IMR-90 (cell line): Measurements from ENCODE around the gene ALK. TPM values are rescaled to one million over a fixed set of nuclear protein-coding genes. Genes with fewer than 3 reads are reported as not detected.
A peak's percentile ranks its signal among the peaks of the same experiment; 100 is the strongest.

Experiments
- ATAC-seq: fragments of 200-7000 bp; cut with Tn5 transposase; 2 replicates; pipeline ENCODE4 v1.9.1; 2020; ENCODE audit warnings: low read depth, mild to moderate bottlenecking, moderate library complexity
- BruUV-seq: library from RNA; stranded (reverse); fragments of 400-500 nt; replicated peaks from 2 replicates; lab custom pipeline; 2021; lab: Mats Ljungman, UMichigan
- CTCF ChIA-PET: fragments of 300-600 bp; formaldehyde crosslinking; extraction: SDS; loops from one replicate; lab custom pipeline; 2021; ENCODE audit warnings: antibody characterized with exemption; lab: Yijun Ruan, JAX
- POLR2A ChIA-PET: fragments of 300-600 bp; sonication (Branson Sonifier 250); formaldehyde crosslinking; loops from one replicate; lab custom pipeline; 2022; ENCODE audit warnings: antibody characterized with exemption; ENCODE audit not compliant: unreplicated experiment; lab: Charles Lee
- DNase-seq: peaks from one replicate; pipeline ENCODE4 v3.0.0; 2013
- H2AFZ ChIP-seq: replicated peaks from 2 replicates; pipeline ENCODE3; 2013; ENCODE audit warnings: low read length, mild to moderate bottlenecking; ENCODE audit not compliant: poor library complexity
- H2AK5ac ChIP-seq: 2 replicates; pipeline ENCODE4 v1.6.1; 2013; ENCODE audit warnings: low read depth, low read length, inconsistent platforms
- H2AK9ac ChIP-seq: replicated peaks from 2 replicates; pipeline ENCODE3; 2013; ENCODE audit warnings: mild to moderate bottlenecking, low read depth, low read length, moderate library complexity; ENCODE audit not compliant: poor library complexity
- H2BK120ac ChIP-seq: 2 replicates; pipeline ENCODE4 v1.6.1; 2013; ENCODE audit warnings: low read depth, low read length, inconsistent platforms
- H2BK15ac ChIP-seq: 3 replicates; pipeline ENCODE4 v1.6.1; 2013; ENCODE audit warnings: low read depth, low read length, inconsistent platforms
- H2BK20ac ChIP-seq: 2 replicates; pipeline ENCODE4 v1.6.1; 2013; ENCODE audit warnings: low read depth, mild to moderate bottlenecking, inconsistent platforms, low read length, moderate library complexity
- H2BK5ac ChIP-seq: 2 replicates; pipeline ENCODE4 v1.6.1; 2013; ENCODE audit warnings: mild to moderate bottlenecking, low read depth, low read length, inconsistent platforms; ENCODE audit not compliant: poor library complexity, severe bottlenecking
- H3K14ac ChIP-seq: replicated peaks from 2 replicates; pipeline ENCODE4 v1.6.1; 2013; ENCODE audit warnings: low read depth, low read length, inconsistent platforms
- H3K18ac ChIP-seq: 2 replicates; pipeline ENCODE4 v1.6.1; 2013; ENCODE audit warnings: low read depth, low read length, control low read depth
- H3K23ac ChIP-seq: 2 replicates; pipeline ENCODE4 v1.6.1; 2013; ENCODE audit warnings: low read depth, low read length, inconsistent platforms
- H3K27ac ChIP-seq: 2 replicates; pipeline ENCODE4 v1.5.1; 2013; ENCODE audit warnings: mild to moderate bottlenecking, control low read depth, low read length; ENCODE audit not compliant: insufficient read depth
- H3K27me3 ChIP-seq: 2 replicates; pipeline ENCODE4 v1.6.1; 2013; ENCODE audit warnings: low read length; ENCODE audit not compliant: control insufficient read depth, insufficient read depth
- H3K36me3 ChIP-seq: 2 replicates; pipeline ENCODE4 v1.6.1; 2013; ENCODE audit warnings: low read length, mixed read lengths; ENCODE audit not compliant: control insufficient read depth, insufficient read depth
- H3K4ac ChIP-seq: 2 replicates; pipeline ENCODE4 v1.6.1; 2013; ENCODE audit warnings: low read depth, low read length, inconsistent platforms
- H3K4me1 ChIP-seq: 2 replicates; pipeline ENCODE4 v1.6.1; 2013; ENCODE audit warnings: low read length, mixed read lengths; ENCODE audit not compliant: control insufficient read depth, insufficient read depth
- H3K4me2 ChIP-seq: 2 replicates; pipeline ENCODE4 v1.6.1; 2013; ENCODE audit warnings: low read depth, mild to moderate bottlenecking, control low read depth, low read length, moderate library complexity
- H3K4me3 ChIP-seq: 2 replicates; pipeline ENCODE4 v1.5.1; 2013; ENCODE audit warnings: low read depth, mild to moderate bottlenecking, control low read depth, low read length, moderate library complexity; ENCODE audit not compliant: insufficient read depth
- H3K56ac ChIP-seq: 2 replicates; pipeline ENCODE4 v1.6.1; 2013; ENCODE audit warnings: low read length, inconsistent platforms; ENCODE audit not compliant: insufficient read depth; ENCODE audit errors: extremely low read depth
- H3K79me1 ChIP-seq, 2 experiments: 2 replicates each; pipeline ENCODE4 v1.6.1; 2013; ENCODE audit warnings: low read length in 2 of 2, inconsistent platforms in 1 of 2, low read depth in 1 of 2
- H3K9ac ChIP-seq: 2 replicates; pipeline ENCODE4 v1.6.1; 2013; ENCODE audit warnings: low read depth, low read length, control low read depth
- H3K9me1 ChIP-seq: 2 replicates; pipeline ENCODE4 v1.6.1; 2013; ENCODE audit warnings: low read length, inconsistent platforms; ENCODE audit not compliant: insufficient read depth
- H3K9me3 ChIP-seq: 2 replicates; pipeline ENCODE4 v1.6.1; 2013; ENCODE audit warnings: low read length; ENCODE audit not compliant: control insufficient read depth, insufficient read depth
- H4K20me1 ChIP-seq: 2 replicates; pipeline ENCODE4 v1.6.1; 2013; ENCODE audit warnings: low read length, inconsistent platforms; ENCODE audit not compliant: insufficient read depth
- H4K5ac ChIP-seq: 2 replicates; pipeline ENCODE4 v1.6.1; 2013; ENCODE audit warnings: mild to moderate bottlenecking, low read depth, low read length, control low read depth
- H4K8ac ChIP-seq, 2 experiments: 2 replicates each; pipeline ENCODE4 v1.6.1; 2013; ENCODE audit warnings: low read depth in 2 of 2, low read length in 2 of 2, control low read depth in 1 of 2, inconsistent platforms in 1 of 2
- H4K91ac ChIP-seq: 2 replicates; pipeline ENCODE4 v1.6.1; 2013; ENCODE audit warnings: low read depth, low read length, inconsistent platforms; ENCODE audit not compliant: insufficient read depth
- BHLHE40 ChIP-seq: fragments of 150-350 bp; IDR thresholded peaks from 2 replicates; pipeline ENCODE4 v1.6.1; 2016; ENCODE audit warnings: mild to moderate bottlenecking, low read depth, low read length
- CHD1 ChIP-seq: IDR thresholded peaks from 2 replicates; pipeline ENCODE4 v1.6.1; 2012; ENCODE audit warnings: low read depth, low read length, improper control_type of control experiment
- CTCF ChIP-seq: conservative IDR thresholded peaks from 2 replicates; pipeline ENCODE4 v1.5.1; 2012; ENCODE audit warnings: mild to moderate bottlenecking, low read depth, low read length, improper control_type of control experiment
- ELK1 ChIP-seq: fragments of 150-350 bp; IDR thresholded peaks from 2 replicates; pipeline ENCODE4 v1.6.1; 2016; ENCODE audit warnings: low read depth, mild to moderate bottlenecking, low read length, moderate library complexity, borderline replicate concordance
- FOS ChIP-seq: fragments of 150-350 bp; IDR thresholded peaks from 2 replicates; pipeline ENCODE4 v1.6.1; 2016; ENCODE audit warnings: low read depth, low read length
- MAFK ChIP-seq: IDR thresholded peaks from 2 replicates; pipeline ENCODE4 v1.6.1; 2012; ENCODE audit warnings: low read depth, low read length, improper control_type of control experiment
- MAZ ChIP-seq: IDR thresholded peaks from 2 replicates; pipeline ENCODE4 v1.6.1; 2012; ENCODE audit warnings: low read depth, mild to moderate bottlenecking, low read length, improper control_type of control experiment, moderate library complexity, borderline replicate concordance
- MXI1 ChIP-seq: IDR thresholded peaks from 2 replicates; pipeline ENCODE4 v1.6.1; 2012; ENCODE audit warnings: low read depth, mild to moderate bottlenecking, low read length, moderate library complexity, borderline replicate concordance
- NFE2L2 ChIP-seq: fragments of 150-350 bp; IDR thresholded peaks from 2 replicates; pipeline ENCODE4 v1.6.1; 2016; ENCODE audit warnings: low read depth, mild to moderate bottlenecking, low read length
- POLR2A ChIP-seq: IDR thresholded peaks from 2 replicates; pipeline ENCODE4 v1.6.1; 2012; ENCODE audit warnings: mild to moderate bottlenecking, low read depth, low read length
- RAD21 ChIP-seq: IDR thresholded peaks from 2 replicates; pipeline ENCODE4 v1.6.1; 2012; ENCODE audit warnings: low read length, improper control_type of control experiment
- RCOR1 ChIP-seq: IDR thresholded peaks from 2 replicates; pipeline ENCODE4 v1.6.1; 2012; ENCODE audit warnings: mild to moderate bottlenecking, low read length, improper control_type of control experiment; ENCODE audit not compliant: insufficient replicate concordance
- RFX5 ChIP-seq: IDR thresholded peaks from 2 replicates; pipeline ENCODE4 v1.8.0; 2012; ENCODE audit warnings: low read depth, mild to moderate bottlenecking, low read length, moderate library complexity
- SMC3 ChIP-seq: fragments of 150-350 bp; IDR thresholded peaks from 2 replicates; pipeline ENCODE4 v1.6.1; 2016; ENCODE audit warnings: low read depth, mild to moderate bottlenecking, antibody characterized with exemption, low read length, moderate library complexity
- USF2 ChIP-seq: fragments of 150-350 bp; IDR thresholded peaks from 2 replicates; pipeline ENCODE4 v1.6.1; 2017; ENCODE audit warnings: mild to moderate bottlenecking, antibody characterized with exemption, low read length, low read depth
- WGBS, 2 experiments: methylation state at CpG; one replicate each; pipeline versions ENCODE4 v1.1.5 to v1.1.7; 2013; ENCODE audit warnings: missing lambda C conversion rate in 2 of 2; ENCODE audit not compliant: insufficient read length in 1 of 2; ENCODE audit errors: extremely low coverage in 2 of 2; 5-methylcytosine and 5-hydroxymethylcytosine counted together
- dilution Hi-C: fragments of 300-500 bp; cut with HindIII; formaldehyde crosslinking; loops from one replicate; pipeline ENCODE4 v1.14.3; 2018; ENCODE audit warnings: low sequenced_read_pairs; ENCODE audit not compliant: unreplicated experiment
- in situ Hi-C: fragments of 300-500 bp; cut with MboI; formaldehyde crosslinking; loops from 3 replicates; pipeline ENCODE4 v1.14.3; 2019; ENCODE audit warnings: low sequenced_read_pairs, inconsistent platforms, mixed read lengths
- intact Hi-C: fragments of 100-400 bp; cut with micrococcal nuclease; formaldehyde crosslinking; loops from 2 replicates; pipeline ENCODE4 v1.10.0; 2022
- polyA plus RNA-seq, 3 experiments: library from polyadenylated mRNA; depleted of rRNA; stranded (reverse); fragments of >200 nt; gene quantifications; 2 replicates each; pipeline ENCODE4 v1.2.3, GENCODE V29; 2012; ENCODE audit warnings: low replicate concordance in 1 of 3
- total RNA-seq: library from RNA; depleted of rRNA; stranded (reverse); fragments of >200 nt; gene quantifications from 2 replicates; pipeline ENCODE4 v1.2.3, GENCODE V29; 2012

Gene ALK
- total and polyA plus RNA-seq, 2 of the 4 experiments (the other 2 are of a cell fraction), result not detected

DNA sequence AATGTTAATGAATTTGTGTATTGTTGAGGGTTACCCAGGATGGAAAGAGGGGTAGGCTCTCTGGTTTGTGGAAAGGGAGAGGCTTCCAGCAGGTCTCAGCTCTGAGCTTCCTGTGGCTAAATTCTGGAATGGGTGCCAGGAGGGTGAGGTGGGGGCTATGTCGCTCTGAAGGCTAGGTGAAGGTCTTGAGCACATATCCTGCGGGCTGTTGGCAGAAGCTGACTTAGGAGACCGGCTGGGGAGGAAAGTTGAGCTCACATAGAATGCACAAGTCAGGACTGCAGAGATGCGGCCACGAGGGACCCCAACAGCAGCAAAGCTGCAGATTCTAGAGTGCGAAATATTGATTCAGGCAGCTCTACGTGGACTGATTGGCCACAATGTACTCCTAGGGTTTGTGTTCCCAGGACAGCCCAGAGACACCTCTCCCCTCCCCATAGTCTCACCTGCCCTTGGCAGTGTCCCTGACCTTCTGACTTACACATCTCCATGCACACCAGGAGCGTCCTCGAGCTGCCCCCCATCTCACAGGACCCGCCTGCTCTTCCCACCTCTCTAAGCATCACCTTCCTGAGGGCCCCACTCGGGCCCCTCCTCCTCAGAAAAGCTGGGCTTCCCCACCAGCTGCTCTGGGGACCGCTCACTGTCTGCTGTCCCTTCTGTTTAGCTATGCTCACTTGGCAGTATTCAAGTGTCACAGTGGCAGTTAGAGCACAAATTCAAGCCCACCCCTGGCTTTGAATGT, 72.6 kb downstream of the ALK start:
- Histone ChIP-seq H4K5ac (no peak overlapping the region), H2BK15ac (no peak overlapping the region), H2AK9ac (peak overlapping the region; percentile 17), H3K56ac (no peak overlapping the region), H3K4me1 (no peaks in the 10 kb centered on the region), H3K9me1 (no peaks in the 10 kb centered on the region), H3K27ac (no peak overlapping the region), H2BK5ac (no peak overlapping the region), H3K23ac (no peak overlapping the region), H2BK20ac (no peak overlapping the region), H3K79me1 (no peaks in the 10 kb centered on the region), H4K91ac (no peak overlapping the region), H3K4me2 (no peak overlapping the region), H2AFZ (no peak overlapping the region), H2BK120ac (no peak overlapping the region), H4K8ac (no peak overlapping the region), H3K9me3 (no peaks in the 10 kb centered on the region), H3K9ac (no peak overlapping the region), H3K4me3 (no peak overlapping the region), H3K18ac (no peak overlapping the region), H3K14ac (no peak overlapping the region), H4K20me1 (no peaks in the 10 kb centered on the region), H3K4ac (no peak overlapping the region), H3K27me3 (peaks cover 5% of the 10 kb centered on the region), H3K36me3 (no peaks in the 10 kb centered on the region), H2AK5ac (no peak overlapping the region)
- BruUV-seq, result no TSS peak
- intact Hi-C loops (no loop called here), in situ Hi-C loops (loop anchor here (10.0 to 25.0 kb wide), 2 partner anchors 536 to 884 kb away; no protein-coding TSS in a partner anchor), dilution Hi-C loops (loop anchor here (25.0 kb wide), 1 partner anchor 886 kb away; no protein-coding TSS in a partner anchor)
- DNase-seq (no peak), ATAC-seq (no peak)
- ChIA-PET CTCF (no interaction called here), POLR2A (interaction anchor here (0.6 kb wide), 2 partner anchors 209 to 647 kb away, joined by 3 to 6 read pairs; no protein-coding TSS in a partner anchor)
- 31% methylated on average over 10 of the region's 12 CpGs; no CpG with 5 or more reads in 1 of the 2 experiments for WGBS, 2 experiments
- TF ChIP-seq POLR2A (no peak), MXI1 (no peak), RFX5 (no peak), RCOR1 (no peak), MAZ (no peak), RAD21 (no peak), BHLHE40 (no peak), USF2 (no peak), CTCF (no peak), NFE2L2 (no peak), FOS (no peak), SMC3 (no peak), CHD1 (no peak), ELK1 (no peak), MAFK (no peak)
